GM23338 (cell line): ENCODE measurements around the gene NIPAL3. TPM values are rescaled to one million over a fixed set of nuclear protein-coding genes. Genes with fewer than 3 reads are reported as not detected.

Experiments used
- ATAC-seq: fragments of 200-7000 bp; cut with Tn5 transposase; 3 replicates; pipeline ENCODE4 v1.9.1; 2020
- DNase-seq: peaks from one replicate; pipeline ENCODE4 v3.0.0-alpha.2; 2015; ENCODE audit warnings: low spot score
- H2AFZ ChIP-seq: fragments of 200-600 bp; sonication (generic); 2 replicates; pipeline ENCODE4 v1.8.0; 2016; ENCODE audit warnings: antibody characterized with exemption, mild to moderate bottlenecking, moderate library complexity
- H3F3A ChIP-seq: fragments of 200-600 bp; sonication (generic); replicated peaks from 2 replicates; pipeline ENCODE4 v1.8.0; 2017; ENCODE audit warnings: antibody characterized with exemption, mixed run types, low read depth
- H3K27ac ChIP-seq: fragments of 200-600 bp; sonication (generic); 2 replicates; pipeline ENCODE4 v1.6.1; 2016; ENCODE audit warnings: low read depth
- H3K27me3 ChIP-seq: fragments of 200-600 bp; sonication (generic); 2 replicates; pipeline ENCODE4 v1.8.0; 2016; ENCODE audit warnings: mild to moderate bottlenecking, mixed run types, moderate library complexity; ENCODE audit not compliant: insufficient read depth
- H3K36me3 ChIP-seq: fragments of 200-600 bp; sonication (generic); 2 replicates; pipeline ENCODE4 v1.8.0; 2016; ENCODE audit warnings: mild to moderate bottlenecking; ENCODE audit not compliant: insufficient read depth
- H3K4me1 ChIP-seq: fragments of 200-600 bp; sonication (generic); 2 replicates; pipeline ENCODE4 v1.8.0; 2016; ENCODE audit warnings: mild to moderate bottlenecking, moderate library complexity; ENCODE audit not compliant: insufficient read depth
- H3K4me2 ChIP-seq: fragments of 200-600 bp; sonication (generic); 2 replicates; pipeline ENCODE4 v1.7.1; 2017; ENCODE audit warnings: mixed run types
- H3K4me3 ChIP-seq: fragments of 200-600 bp; sonication (generic); 2 replicates; pipeline ENCODE4 v1.6.1; 2016; ENCODE audit warnings: mixed run types
- H3K79me2 ChIP-seq: fragments of 200-600 bp; sonication (generic); replicated peaks from 2 replicates; pipeline ENCODE4 v1.8.0; 2017; ENCODE audit warnings: mild to moderate bottlenecking; ENCODE audit not compliant: insufficient read depth
- H3K9me2 ChIP-seq: fragments of 200-600 bp; sonication (generic); 2 replicates; pipeline ENCODE4 v1.8.0; 2017; ENCODE audit not compliant: insufficient read depth
- H4K20me1 ChIP-seq: fragments of 200-600 bp; sonication (generic); replicated peaks from 2 replicates; pipeline ENCODE4 v1.8.0; 2017; ENCODE audit warnings: mild to moderate bottlenecking; ENCODE audit not compliant: insufficient read depth
- H3K27ac Mint-ChIP-seq: 2 replicates; pipeline ENCODE4 v1.8.0; 2020; ENCODE audit warnings: inconsistent platforms, mild to moderate bottlenecking, moderate library complexity, mixed read lengths
- H3K27me3 Mint-ChIP-seq: 3 replicates; pipeline ENCODE4 v1.8.0; 2022; ENCODE audit warnings: low read depth, mild to moderate bottlenecking, moderate library complexity, mixed read lengths, inconsistent platforms; ENCODE audit not compliant: insufficient read depth, poor library complexity
- H3K36me3 Mint-ChIP-seq: 3 replicates; pipeline ENCODE4 v1.8.0; 2021; ENCODE audit warnings: low read depth, mild to moderate bottlenecking, inconsistent platforms, moderate library complexity, mixed read lengths
- H3K4me1 Mint-ChIP-seq: 3 replicates; pipeline ENCODE4 v1.8.0; 2020; ENCODE audit warnings: mild to moderate bottlenecking, inconsistent platforms, mixed read lengths
- H3K4me3 Mint-ChIP-seq: 3 replicates; pipeline ENCODE4 v1.8.0; 2021; ENCODE audit warnings: moderate library complexity, mild to moderate bottlenecking, inconsistent platforms, mixed read lengths
- H3K9me3 Mint-ChIP-seq: 3 replicates; pipeline ENCODE4 v1.8.0; 2020; ENCODE audit warnings: moderate library complexity, mild to moderate bottlenecking, inconsistent platforms, mixed read lengths
- CREB1 ChIP-seq: fragments of 250-450 bp; sonication (Bioruptor Pico); IDR thresholded peaks from 2 replicates; pipeline ENCODE4 v1.5.0; 2020; ENCODE audit warnings: low read depth, mild to moderate bottlenecking, moderate library complexity
- EZH2 ChIP-seq: fragments of 200-600 bp; sonication (generic); IDR thresholded peaks from one replicate; pipeline ENCODE4 v1.8.0; 2017; ENCODE audit warnings: antibody characterized with exemption, mild to moderate bottlenecking, low read depth; ENCODE audit not compliant: unreplicated experiment
- EZH2phosphoT487 ChIP-seq: fragments of 200-600 bp; sonication (generic); IDR thresholded peaks from one replicate; pipeline ENCODE4 v1.8.1; 2018; ENCODE audit warnings: antibody characterized with exemption; ENCODE audit not compliant: unreplicated experiment
- JUNB ChIP-seq: IDR thresholded peaks from one replicate; pipeline ENCODE4 v1.6.1; 2016; ENCODE audit warnings: antibody characterized with exemption; ENCODE audit not compliant: unreplicated experiment
- NANOG ChIP-seq: IDR thresholded peaks from 2 replicates; pipeline ENCODE4 v1.6.1; 2016; ENCODE audit warnings: antibody characterized with exemption, borderline replicate concordance
- POLR2AphosphoS5 ChIP-seq: IDR thresholded peaks from 2 replicates; pipeline ENCODE4 v1.6.1; 2016; ENCODE audit warnings: antibody characterized with exemption, low read depth
- STAT1 ChIP-seq: IDR thresholded peaks from one replicate; pipeline ENCODE4 v1.6.1; 2016; ENCODE audit warnings: antibody characterized with exemption; ENCODE audit not compliant: unreplicated experiment
- ZNF114 ChIP-seq: fragments of 250-450 bp; sonication (Bioruptor Pico); IDR thresholded peaks from 2 replicates; pipeline ENCODE4 v1.5.0; 2020; ENCODE audit warnings: mild to moderate bottlenecking, moderate library complexity
- ZNF331 ChIP-seq: fragments of 250-450 bp; sonication (Bioruptor Pico); IDR thresholded peaks from 2 replicates; pipeline ENCODE4 v1.5.0; 2020; ENCODE audit warnings: low read depth, mild to moderate bottlenecking, moderate library complexity
- polyA plus RNA-seq: library from polyadenylated mRNA; unstranded; fragments of >200 nt; fragmentation: Nextera tagmentation; extraction: Ambion mirVana; gene quantifications from 2 replicates; pipeline ENCODE4 v1.2.1, GENCODE V29; 2016
- total RNA-seq: library from RNA; depleted of rRNA; stranded (reverse); fragments of >200 nt; shearing (Covaris generic); gene quantifications from 2 replicates; pipeline ENCODE4 v1.2.3, GENCODE V29; 2014
- TF ChIP-seq, protein P1 (sequence below): IDR thresholded peaks from one replicate; pipeline ENCODE4 v1.6.1; 2018; ENCODE audit warnings: antibody characterized with exemption; ENCODE audit not compliant: unreplicated experiment
- TF ChIP-seq, protein P2 (sequence below): fragments of 250-450 bp; sonication (Bioruptor Pico); IDR thresholded peaks from 2 replicates; pipeline ENCODE4 v1.5.0; 2020; ENCODE audit warnings: mild to moderate bottlenecking, moderate library complexity
- TF ChIP-seq, protein P3 (sequence below): IDR thresholded peaks from 2 replicates; pipeline ENCODE4 v1.6.1; 2016; ENCODE audit warnings: antibody characterized with exemption
- TF ChIP-seq, protein P4 (sequence below), 2 experiments: fragments of 200-600 bp in 1 of 2; sonication (generic) in 1 of 2; conservative IDR thresholded peaks; 2 replicates each; pipeline versions ENCODE4 v1.5.1 to v1.6.1; 2016 to 2017; ENCODE audit warnings: antibody characterized with exemption in 2 of 2, low read depth in 2 of 2, mild to moderate bottlenecking in 2 of 2, moderate library complexity in 1 of 2

NIPAL3 gene
- total and polyA plus RNA-seq, 2 experiments from 2014 or later, result 5.5 to 9.6 TPM

DNA sequence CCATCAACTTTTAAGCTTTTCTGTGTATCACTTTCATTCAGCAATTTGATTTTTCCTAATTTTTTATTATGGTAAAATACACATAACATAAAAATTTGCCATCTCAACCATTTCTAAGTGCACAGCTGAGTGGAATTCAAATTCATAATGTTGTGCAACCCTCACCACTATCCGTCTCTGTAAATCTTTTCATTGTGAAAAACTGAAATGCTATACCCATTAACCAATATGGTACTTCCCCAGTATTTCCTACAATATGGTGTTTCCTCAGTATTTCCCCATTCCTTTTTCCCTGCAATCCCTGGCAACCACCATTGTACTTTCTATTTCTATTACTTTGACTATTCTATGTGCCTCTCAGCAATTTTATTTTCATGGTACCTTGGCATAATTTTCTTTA, 8.8 kb upstream of the NIPAL3 start:
- H3K4me3 ChIP-seq, result no peak overlapping the region
- H3K27ac ChIP-seq, result no peak overlapping the region
- Mint-ChIP-seq H3K27me3 (no peaks in the 10 kb centered on the region), H3K36me3 (no peaks in the 10 kb centered on the region), H3K9me3 (no peaks in the 10 kb centered on the region), H3K27ac (no peak overlapping the region), H3K4me1 (no peaks in the 10 kb centered on the region), H3K4me3 (no peak overlapping the region)
- no peak for ATAC-seq
- no peak for DNase-seq
- no peaks in the 10 kb centered on the region for H3K9me2 ChIP-seq
- TF ChIP-seq ZNF331 (no peak), EZH2phosphoT487 (no peak), POLR2AphosphoS5 (no peak), ZNF114 (CRISPR knock-in tag) (no peak), EZH2 (no peak), STAT1 (no peak), NANOG (no peak), CREB1 (CRISPR knock-in tag) (no peak), JUNB (no peak)
- TF ChIP-seq, protein P1, sequence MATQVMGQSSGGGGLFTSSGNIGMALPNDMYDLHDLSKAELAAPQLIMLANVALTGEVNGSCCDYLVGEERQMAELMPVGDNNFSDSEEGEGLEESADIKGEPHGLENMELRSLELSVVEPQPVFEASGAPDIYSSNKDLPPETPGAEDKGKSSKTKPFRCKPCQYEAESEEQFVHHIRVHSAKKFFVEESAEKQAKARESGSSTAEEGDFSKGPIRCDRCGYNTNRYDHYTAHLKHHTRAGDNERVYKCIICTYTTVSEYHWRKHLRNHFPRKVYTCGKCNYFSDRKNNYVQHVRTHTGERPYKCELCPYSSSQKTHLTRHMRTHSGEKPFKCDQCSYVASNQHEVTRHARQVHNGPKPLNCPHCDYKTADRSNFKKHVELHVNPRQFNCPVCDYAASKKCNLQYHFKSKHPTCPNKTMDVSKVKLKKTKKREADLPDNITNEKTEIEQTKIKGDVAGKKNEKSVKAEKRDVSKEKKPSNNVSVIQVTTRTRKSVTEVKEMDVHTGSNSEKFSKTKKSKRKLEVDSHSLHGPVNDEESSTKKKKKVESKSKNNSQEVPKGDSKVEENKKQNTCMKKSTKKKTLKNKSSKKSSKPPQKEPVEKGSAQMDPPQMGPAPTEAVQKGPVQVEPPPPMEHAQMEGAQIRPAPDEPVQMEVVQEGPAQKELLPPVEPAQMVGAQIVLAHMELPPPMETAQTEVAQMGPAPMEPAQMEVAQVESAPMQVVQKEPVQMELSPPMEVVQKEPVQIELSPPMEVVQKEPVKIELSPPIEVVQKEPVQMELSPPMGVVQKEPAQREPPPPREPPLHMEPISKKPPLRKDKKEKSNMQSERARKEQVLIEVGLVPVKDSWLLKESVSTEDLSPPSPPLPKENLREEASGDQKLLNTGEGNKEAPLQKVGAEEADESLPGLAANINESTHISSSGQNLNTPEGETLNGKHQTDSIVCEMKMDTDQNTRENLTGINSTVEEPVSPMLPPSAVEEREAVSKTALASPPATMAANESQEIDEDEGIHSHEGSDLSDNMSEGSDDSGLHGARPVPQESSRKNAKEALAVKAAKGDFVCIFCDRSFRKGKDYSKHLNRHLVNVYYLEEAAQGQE, result no peak
- TF ChIP-seq, protein P2, sequence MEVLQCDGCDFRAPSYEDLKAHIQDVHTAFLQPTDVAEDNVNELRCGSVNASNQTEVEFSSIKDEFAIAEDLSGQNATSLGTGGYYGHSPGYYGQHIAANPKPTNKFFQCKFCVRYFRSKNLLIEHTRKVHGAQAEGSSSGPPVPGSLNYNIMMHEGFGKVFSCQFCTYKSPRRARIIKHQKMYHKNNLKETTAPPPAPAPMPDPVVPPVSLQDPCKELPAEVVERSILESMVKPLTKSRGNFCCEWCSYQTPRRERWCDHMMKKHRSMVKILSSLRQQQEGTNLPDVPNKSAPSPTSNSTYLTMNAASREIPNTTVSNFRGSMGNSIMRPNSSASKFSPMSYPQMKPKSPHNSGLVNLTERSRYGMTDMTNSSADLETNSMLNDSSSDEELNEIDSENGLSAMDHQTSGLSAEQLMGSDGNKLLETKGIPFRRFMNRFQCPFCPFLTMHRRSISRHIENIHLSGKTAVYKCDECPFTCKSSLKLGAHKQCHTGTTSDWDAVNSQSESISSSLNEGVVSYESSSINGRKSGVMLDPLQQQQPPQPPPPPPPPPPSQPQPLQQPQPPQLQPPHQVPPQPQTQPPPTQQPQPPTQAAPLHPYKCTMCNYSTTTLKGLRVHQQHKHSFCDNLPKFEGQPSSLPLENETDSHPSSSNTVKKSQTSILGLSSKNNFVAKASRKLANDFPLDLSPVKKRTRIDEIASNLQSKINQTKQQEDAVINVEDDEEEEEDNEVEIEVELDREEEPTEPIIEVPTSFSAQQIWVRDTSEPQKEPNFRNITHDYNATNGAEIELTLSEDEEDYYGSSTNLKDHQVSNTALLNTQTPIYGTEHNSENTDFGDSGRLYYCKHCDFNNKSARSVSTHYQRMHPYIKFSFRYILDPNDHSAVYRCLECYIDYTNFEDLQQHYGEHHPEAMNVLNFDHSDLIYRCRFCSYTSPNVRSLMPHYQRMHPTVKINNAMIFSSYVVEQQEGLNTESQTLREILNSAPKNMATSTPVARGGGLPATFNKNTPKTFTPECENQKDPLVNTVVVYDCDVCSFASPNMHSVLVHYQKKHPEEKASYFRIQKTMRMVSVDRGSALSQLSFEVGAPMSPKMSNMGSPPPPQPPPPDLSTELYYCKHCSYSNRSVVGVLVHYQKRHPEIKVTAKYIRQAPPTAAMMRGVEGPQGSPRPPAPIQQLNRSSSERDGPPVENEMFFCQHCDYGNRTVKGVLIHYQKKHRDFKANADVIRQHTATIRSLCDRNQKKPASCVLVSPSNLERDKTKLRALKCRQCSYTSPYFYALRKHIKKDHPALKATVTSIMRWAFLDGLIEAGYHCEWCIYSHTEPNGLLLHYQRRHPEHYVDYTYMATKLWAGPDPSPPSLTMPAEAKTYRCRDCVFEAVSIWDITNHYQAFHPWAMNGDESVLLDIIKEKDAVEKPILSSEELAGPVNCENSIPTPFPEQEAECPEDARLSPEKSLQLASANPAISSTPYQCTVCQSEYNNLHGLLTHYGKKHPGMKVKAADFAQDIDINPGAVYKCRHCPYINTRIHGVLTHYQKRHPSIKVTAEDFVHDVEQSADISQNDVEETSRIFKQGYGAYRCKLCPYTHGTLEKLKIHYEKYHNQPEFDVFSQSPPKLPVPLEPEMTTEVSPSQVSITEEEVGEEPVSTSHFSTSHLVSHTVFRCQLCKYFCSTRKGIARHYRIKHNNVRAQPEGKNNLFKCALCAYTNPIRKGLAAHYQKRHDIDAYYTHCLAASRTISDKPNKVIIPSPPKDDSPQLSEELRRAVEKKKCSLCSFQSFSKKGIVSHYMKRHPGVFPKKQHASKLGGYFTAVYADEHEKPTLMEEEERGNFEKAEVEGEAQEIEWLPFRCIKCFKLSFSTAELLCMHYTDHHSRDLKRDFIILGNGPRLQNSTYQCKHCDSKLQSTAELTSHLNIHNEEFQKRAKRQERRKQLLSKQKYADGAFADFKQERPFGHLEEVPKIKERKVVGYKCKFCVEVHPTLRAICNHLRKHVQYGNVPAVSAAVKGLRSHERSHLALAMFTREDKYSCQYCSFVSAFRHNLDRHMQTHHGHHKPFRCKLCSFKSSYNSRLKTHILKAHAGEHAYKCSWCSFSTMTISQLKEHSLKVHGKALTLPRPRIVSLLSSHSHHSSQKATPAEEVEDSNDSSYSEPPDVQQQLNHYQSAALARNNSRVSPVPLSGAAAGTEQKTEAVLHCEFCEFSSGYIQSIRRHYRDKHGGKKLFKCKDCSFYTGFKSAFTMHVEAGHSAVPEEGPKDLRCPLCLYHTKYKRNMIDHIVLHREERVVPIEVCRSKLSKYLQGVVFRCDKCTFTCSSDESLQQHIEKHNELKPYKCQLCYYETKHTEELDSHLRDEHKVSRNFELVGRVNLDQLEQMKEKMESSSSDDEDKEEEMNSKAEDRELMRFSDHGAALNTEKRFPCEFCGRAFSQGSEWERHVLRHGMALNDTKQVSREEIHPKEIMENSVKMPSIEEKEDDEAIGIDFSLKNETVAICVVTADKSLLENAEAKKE (CRISPR knock-in tag), result no peak
- TF ChIP-seq, protein P3, sequence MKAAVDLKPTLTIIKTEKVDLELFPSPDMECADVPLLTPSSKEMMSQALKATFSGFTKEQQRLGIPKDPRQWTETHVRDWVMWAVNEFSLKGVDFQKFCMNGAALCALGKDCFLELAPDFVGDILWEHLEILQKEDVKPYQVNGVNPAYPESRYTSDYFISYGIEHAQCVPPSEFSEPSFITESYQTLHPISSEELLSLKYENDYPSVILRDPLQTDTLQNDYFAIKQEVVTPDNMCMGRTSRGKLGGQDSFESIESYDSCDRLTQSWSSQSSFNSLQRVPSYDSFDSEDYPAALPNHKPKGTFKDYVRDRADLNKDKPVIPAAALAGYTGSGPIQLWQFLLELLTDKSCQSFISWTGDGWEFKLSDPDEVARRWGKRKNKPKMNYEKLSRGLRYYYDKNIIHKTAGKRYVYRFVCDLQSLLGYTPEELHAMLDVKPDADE, result no peak
- TF ChIP-seq, protein P4, sequence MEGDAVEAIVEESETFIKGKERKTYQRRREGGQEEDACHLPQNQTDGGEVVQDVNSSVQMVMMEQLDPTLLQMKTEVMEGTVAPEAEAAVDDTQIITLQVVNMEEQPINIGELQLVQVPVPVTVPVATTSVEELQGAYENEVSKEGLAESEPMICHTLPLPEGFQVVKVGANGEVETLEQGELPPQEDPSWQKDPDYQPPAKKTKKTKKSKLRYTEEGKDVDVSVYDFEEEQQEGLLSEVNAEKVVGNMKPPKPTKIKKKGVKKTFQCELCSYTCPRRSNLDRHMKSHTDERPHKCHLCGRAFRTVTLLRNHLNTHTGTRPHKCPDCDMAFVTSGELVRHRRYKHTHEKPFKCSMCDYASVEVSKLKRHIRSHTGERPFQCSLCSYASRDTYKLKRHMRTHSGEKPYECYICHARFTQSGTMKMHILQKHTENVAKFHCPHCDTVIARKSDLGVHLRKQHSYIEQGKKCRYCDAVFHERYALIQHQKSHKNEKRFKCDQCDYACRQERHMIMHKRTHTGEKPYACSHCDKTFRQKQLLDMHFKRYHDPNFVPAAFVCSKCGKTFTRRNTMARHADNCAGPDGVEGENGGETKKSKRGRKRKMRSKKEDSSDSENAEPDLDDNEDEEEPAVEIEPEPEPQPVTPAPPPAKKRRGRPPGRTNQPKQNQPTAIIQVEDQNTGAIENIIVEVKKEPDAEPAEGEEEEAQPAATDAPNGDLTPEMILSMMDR (conservative IDR thresholded peaks at IDR 0.05; ENCODE audit: low read depth in 2 of 2), result no peak
- H2AFZ ChIP-seq, result no peak overlapping the region
- no peak overlapping the region for H3K4me2 ChIP-seq
- no peaks in the 10 kb centered on the region for H3F3A ChIP-seq
- H4K20me1 ChIP-seq, result no peaks in the 10 kb centered on the region
- no peaks in the 10 kb centered on the region for H3K4me1 ChIP-seq
- H3K36me3 ChIP-seq, result no peaks in the 10 kb centered on the region
- peaks cover 4% of the 10 kb centered on the region; the same call in 1 of the 2 replicates for H3K79me2 ChIP-seq
- no peaks in the 10 kb centered on the region for H3K27me3 ChIP-seq
